CD4-positive, alpha-beta T cell treated with Interleukin-15 for 4 hours (primary cell): ENCODE data around the gene FGFBP1.

Experiments
- DNase-seq: peaks from one replicate; pipeline ENCODE4 v3.0.0-alpha.2; 2020; ENCODE audit warnings: low spot score

The FGFBP1 gene

GRCh38 chr4:15912961-15913630 is 25.4 kb downstream of the FGFBP1 start:
- DNase-seq, result no peak

- no peak for DNase-seq
Observed at GRCh38 chr4:15912236-15912635, 26.3 kb downstream of the FGFBP1 start.

- DNase-seq, result no peak
Observed at GRCh38 chr4:15910155-15910940, 28.2 kb downstream of the FGFBP1 start.

- no peak for DNase-seq
Observed at GRCh38 chr4:15907430-15907829, 31.1 kb downstream of the FGFBP1 start.

- no peak for DNase-seq
Observed at GRCh38 chr4:15906020-15906443, 32.5 kb downstream of the FGFBP1 start.

GRCh38 chr4:15902746-15903145 is 35.8 kb downstream of the FGFBP1 start:
- no peak for DNase-seq

- no peak for DNase-seq
Observed at GRCh38 chr4:15901998-15902397, 36.5 kb downstream of the FGFBP1 start.

- DNase-seq, result no peak
Observed at GRCh38 chr4:15901007-15901406, 37.5 kb downstream of the FGFBP1 start.

- no peak for DNase-seq
Observed at GRCh38 chr4:15899511-15899910, 39.0 kb downstream of the FGFBP1 start.

- no peak for DNase-seq
Observed at GRCh38 chr4:15898902-15899301, 39.6 kb downstream of the FGFBP1 start.

- no peak for DNase-seq
Observed at GRCh38 chr4:15897577-15897976, 41.0 kb downstream of the FGFBP1 start.

- DNase-seq, result no peak
Observed at GRCh38 chr4:15894921-15895916, 43.3 kb downstream of the FGFBP1 start.

- DNase-seq, result no peak
Observed at GRCh38 chr4:15894393-15894792, 44.1 kb downstream of the FGFBP1 start.

GRCh38 chr4:15893962-15894361 is 44.6 kb downstream of the FGFBP1 start:
- no peak for DNase-seq

GRCh38 chr4:15891312-15891711 is 47.2 kb downstream of the FGFBP1 start:
- no peak for DNase-seq

GRCh38 chr4:15890246-15890829 is 48.2 kb downstream of the FGFBP1 start:
- no peak for DNase-seq

- DNase-seq, result no peak
Observed at GRCh38 chr4:15888515-15888914, 50.0 kb downstream of the FGFBP1 start.
